Neural progenitor cell (in vitro differentiated cells): Measurements from ENCODE around the gene PROM2.

Source experiments
- EZH2 ChIP-seq: fragments of 200-600 bp; sonication (generic); IDR thresholded peaks from 2 replicates; pipeline ENCODE4 v1.6.1; 2017; ENCODE audit warnings: antibody characterized with exemption, mild to moderate bottlenecking, moderate library complexity
- EZH2phosphoT487 ChIP-seq: fragments of 200-600 bp; sonication (generic); IDR thresholded peaks from 2 replicates; pipeline ENCODE4 v1.6.1; 2017; ENCODE audit warnings: antibody characterized with exemption

- TF ChIP-seq EZH2phosphoT487: no peak
- TF ChIP-seq EZH2: no peak
These were observed 35.4 kb downstream of the PROM2 start for GRCh38 chr2:95309599-95309998.
